22Rv1 (cell line): ENCODE data around the gene FAM53C.

ENCODE experiments used
- ZFX ChIP-seq: fragments of 450-650 bp; IDR thresholded peaks from 2 replicates; pipeline ENCODE4 v1.6.1; 2017; ENCODE audit warnings: antibody characterized with exemption, borderline replicate concordance
- TF ChIP-seq, protein P1 (sequence below): fragments of 450-650 bp; IDR thresholded peaks from 2 replicates; pipeline ENCODE4 v1.5.1; 2017; ENCODE audit warnings: mild to moderate bottlenecking

- TF ChIP-seq, protein P1, sequence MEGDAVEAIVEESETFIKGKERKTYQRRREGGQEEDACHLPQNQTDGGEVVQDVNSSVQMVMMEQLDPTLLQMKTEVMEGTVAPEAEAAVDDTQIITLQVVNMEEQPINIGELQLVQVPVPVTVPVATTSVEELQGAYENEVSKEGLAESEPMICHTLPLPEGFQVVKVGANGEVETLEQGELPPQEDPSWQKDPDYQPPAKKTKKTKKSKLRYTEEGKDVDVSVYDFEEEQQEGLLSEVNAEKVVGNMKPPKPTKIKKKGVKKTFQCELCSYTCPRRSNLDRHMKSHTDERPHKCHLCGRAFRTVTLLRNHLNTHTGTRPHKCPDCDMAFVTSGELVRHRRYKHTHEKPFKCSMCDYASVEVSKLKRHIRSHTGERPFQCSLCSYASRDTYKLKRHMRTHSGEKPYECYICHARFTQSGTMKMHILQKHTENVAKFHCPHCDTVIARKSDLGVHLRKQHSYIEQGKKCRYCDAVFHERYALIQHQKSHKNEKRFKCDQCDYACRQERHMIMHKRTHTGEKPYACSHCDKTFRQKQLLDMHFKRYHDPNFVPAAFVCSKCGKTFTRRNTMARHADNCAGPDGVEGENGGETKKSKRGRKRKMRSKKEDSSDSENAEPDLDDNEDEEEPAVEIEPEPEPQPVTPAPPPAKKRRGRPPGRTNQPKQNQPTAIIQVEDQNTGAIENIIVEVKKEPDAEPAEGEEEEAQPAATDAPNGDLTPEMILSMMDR = no peak
- no peak for TF ChIP-seq ZFX
These were observed 16.3 kb downstream of the FAM53C start for GRCh38 chr5:138354387-138354786.
